Tibial nerve (tissue), 4 donors: ENCODE results near the gene ARHGAP26.

Source experiments
- EP300 ChIP-seq, 2 donors: sonication (generic); formaldehyde crosslinking; IDR thresholded peaks; one replicate each; pipeline ENCODE4 v1.6.1; 2017; ENCODE audit warnings: antibody characterized with exemption in 2 of 2, mild to moderate bottlenecking in 1 of 2
- TF ChIP-seq, protein P1 (sequence below), 5 experiments: fragments of 200-600 bp in 3 of 5; fragments of 450-650 bp in 2 of 5; sonication (generic) in 3 of 5; IDR thresholded peaks; one replicate each; pipeline ENCODE4 v1.5.1; 2016 to 2019; ENCODE audit warnings: antibody characterized with exemption in 5 of 5, mild to moderate bottlenecking in 3 of 5, moderate library complexity in 2 of 5

DNA sequence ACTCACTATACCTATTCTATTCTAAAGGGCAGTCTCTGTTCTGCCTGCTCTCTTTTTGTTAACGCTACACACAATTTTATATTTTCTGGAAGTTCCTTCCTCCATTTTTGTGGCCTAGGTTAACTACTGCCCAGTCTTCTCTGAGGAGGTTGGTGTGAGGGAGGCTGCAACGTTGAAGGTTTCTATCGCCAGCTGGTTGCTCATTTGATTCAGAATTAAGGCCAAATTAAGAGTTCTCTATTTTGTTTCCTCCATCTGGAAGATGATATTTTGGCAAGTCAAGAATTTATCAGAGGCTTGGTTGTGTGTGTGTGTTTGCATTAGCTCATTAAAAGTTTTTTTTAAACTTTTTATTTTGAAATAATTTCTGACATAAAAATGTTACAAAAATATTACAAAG lies 175.1 kb downstream of the ARHGAP26 start:
- no peak for TF ChIP-seq EP300 (IDR thresholded peaks at IDR 0.05)
- TF ChIP-seq, protein P1, sequence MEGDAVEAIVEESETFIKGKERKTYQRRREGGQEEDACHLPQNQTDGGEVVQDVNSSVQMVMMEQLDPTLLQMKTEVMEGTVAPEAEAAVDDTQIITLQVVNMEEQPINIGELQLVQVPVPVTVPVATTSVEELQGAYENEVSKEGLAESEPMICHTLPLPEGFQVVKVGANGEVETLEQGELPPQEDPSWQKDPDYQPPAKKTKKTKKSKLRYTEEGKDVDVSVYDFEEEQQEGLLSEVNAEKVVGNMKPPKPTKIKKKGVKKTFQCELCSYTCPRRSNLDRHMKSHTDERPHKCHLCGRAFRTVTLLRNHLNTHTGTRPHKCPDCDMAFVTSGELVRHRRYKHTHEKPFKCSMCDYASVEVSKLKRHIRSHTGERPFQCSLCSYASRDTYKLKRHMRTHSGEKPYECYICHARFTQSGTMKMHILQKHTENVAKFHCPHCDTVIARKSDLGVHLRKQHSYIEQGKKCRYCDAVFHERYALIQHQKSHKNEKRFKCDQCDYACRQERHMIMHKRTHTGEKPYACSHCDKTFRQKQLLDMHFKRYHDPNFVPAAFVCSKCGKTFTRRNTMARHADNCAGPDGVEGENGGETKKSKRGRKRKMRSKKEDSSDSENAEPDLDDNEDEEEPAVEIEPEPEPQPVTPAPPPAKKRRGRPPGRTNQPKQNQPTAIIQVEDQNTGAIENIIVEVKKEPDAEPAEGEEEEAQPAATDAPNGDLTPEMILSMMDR (IDR thresholded peaks at IDR 0.05), result no peak
